Measurements from ENCODE around the gene HPCAL1. TPM values are rescaled to one million over a fixed set of nuclear protein-coding genes. Genes with fewer than 3 reads are reported as not detected.
"Not testable (repeated sequence)": the region's sequence is repeated elsewhere in the genome, so short reads cannot be mapped to it uniquely, and the experiment has no call there.

Gene HPCAL1
- total RNA-seq, 1 experiment from 2014 or later = 189 TPM

- DNase-seq (ENCODE audit: extremely low read depth, low read depth) = no peak
These were observed 146.1 kb downstream of the HPCAL1 start for GRCh38 chr2:10448576-10449485.

GRCh38 chr2:10449486-10449831, 146.8 kb downstream of the HPCAL1 start:
- no peak for DNase-seq (ENCODE audit: extremely low read depth, low read depth)

- DNase-seq (ENCODE audit: extremely low read depth, low read depth) = peak; percentile 68
These were observed 147.4 kb downstream of the HPCAL1 start for GRCh38 chr2:10449838-10450691.

- DNase-seq (ENCODE audit: extremely low read depth, low read depth) = no peak
These were observed 149.1 kb downstream of the HPCAL1 start for GRCh38 chr2:10451819-10452218.

- peak; percentile 60 for DNase-seq (ENCODE audit: extremely low read depth, low read depth)
These were observed 149.6 kb downstream of the HPCAL1 start for GRCh38 chr2:10452312-10452711.

- DNase-seq (ENCODE audit: extremely low read depth, low read depth) = no peak
These were observed 150.5 kb downstream of the HPCAL1 start for GRCh38 chr2:10452956-10453904.

- no peak for DNase-seq (ENCODE audit: extremely low read depth, low read depth)
These were observed 151.2 kb downstream of the HPCAL1 start for GRCh38 chr2:10453905-10454298.

- no peak for DNase-seq (ENCODE audit: extremely low read depth, low read depth)
These were observed 151.8 kb downstream of the HPCAL1 start for GRCh38 chr2:10454505-10454904.

- not testable (repeated sequence) for DNase-seq (ENCODE audit: extremely low read depth, low read depth)
These were observed 154.5 kb downstream of the HPCAL1 start for GRCh38 chr2:10457195-10457594.

- no peak for DNase-seq (ENCODE audit: extremely low read depth, low read depth)
These were observed 155.3 kb downstream of the HPCAL1 start for GRCh38 chr2:10457846-10458598.

GRCh38 chr2:10460366-10460796, 157.7 kb downstream of the HPCAL1 start:
- no peak for DNase-seq (ENCODE audit: extremely low read depth, low read depth)

- DNase-seq (ENCODE audit: extremely low read depth, low read depth) = no peak
These were observed 159.7 kb downstream of the HPCAL1 start for GRCh38 chr2:10462178-10463083.

- no peak for DNase-seq (ENCODE audit: extremely low read depth, low read depth)
These were observed 163.2 kb downstream of the HPCAL1 start for GRCh38 chr2:10465910-10466309.

GRCh38 chr2:10466801-10467200, 164.1 kb downstream of the HPCAL1 start:
- no peak for DNase-seq (ENCODE audit: extremely low read depth, low read depth)

- no peak for DNase-seq (ENCODE audit: extremely low read depth, low read depth)
These were observed 164.7 kb downstream of the HPCAL1 start for GRCh38 chr2:10467401-10467800.

- no peak for DNase-seq (ENCODE audit: extremely low read depth, low read depth)
These were observed 166.6 kb downstream of the HPCAL1 start for GRCh38 chr2:10469301-10469700.

GRCh38 chr2:10469955-10470608, 167.4 kb downstream of the HPCAL1 start:
- no peak for DNase-seq (ENCODE audit: extremely low read depth, low read depth)

- DNase-seq (ENCODE audit: extremely low read depth, low read depth) = no peak
These were observed 168.4 kb downstream of the HPCAL1 start for GRCh38 chr2:10471046-10471571.
